ENCODE measurements around the gene MED25. TPM values are rescaled to one million over a fixed set of nuclear protein-coding genes. Genes with fewer than 3 reads are reported as not detected.

MED25 gene
- total RNA-seq, 4 donors from 2014 or later = 14.4 to 32.2 (median 19.6) TPM

DNA sequence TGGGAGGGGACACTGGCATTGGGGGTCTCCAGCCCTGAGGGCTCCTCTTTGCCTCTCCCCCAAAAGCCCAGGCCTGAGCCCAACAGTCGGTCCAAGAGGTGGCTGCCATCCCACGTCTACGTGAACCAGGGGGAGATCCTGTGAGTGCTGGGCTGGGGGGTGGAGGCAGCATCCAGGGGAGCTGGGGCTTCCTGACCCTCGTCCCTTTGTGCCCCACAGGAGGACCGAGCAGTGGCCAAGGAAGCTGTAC lies 39.7 kb downstream of the MED25 start:
- no peak for ATAC-seq (ENCODE audit: low FRiP score)
- DNase-seq (ENCODE audit: low spot score) = no peak
- TF ChIP-seq, protein P1, sequence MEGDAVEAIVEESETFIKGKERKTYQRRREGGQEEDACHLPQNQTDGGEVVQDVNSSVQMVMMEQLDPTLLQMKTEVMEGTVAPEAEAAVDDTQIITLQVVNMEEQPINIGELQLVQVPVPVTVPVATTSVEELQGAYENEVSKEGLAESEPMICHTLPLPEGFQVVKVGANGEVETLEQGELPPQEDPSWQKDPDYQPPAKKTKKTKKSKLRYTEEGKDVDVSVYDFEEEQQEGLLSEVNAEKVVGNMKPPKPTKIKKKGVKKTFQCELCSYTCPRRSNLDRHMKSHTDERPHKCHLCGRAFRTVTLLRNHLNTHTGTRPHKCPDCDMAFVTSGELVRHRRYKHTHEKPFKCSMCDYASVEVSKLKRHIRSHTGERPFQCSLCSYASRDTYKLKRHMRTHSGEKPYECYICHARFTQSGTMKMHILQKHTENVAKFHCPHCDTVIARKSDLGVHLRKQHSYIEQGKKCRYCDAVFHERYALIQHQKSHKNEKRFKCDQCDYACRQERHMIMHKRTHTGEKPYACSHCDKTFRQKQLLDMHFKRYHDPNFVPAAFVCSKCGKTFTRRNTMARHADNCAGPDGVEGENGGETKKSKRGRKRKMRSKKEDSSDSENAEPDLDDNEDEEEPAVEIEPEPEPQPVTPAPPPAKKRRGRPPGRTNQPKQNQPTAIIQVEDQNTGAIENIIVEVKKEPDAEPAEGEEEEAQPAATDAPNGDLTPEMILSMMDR (IDR thresholded peaks at IDR 0.05) = no peak

DNA sequence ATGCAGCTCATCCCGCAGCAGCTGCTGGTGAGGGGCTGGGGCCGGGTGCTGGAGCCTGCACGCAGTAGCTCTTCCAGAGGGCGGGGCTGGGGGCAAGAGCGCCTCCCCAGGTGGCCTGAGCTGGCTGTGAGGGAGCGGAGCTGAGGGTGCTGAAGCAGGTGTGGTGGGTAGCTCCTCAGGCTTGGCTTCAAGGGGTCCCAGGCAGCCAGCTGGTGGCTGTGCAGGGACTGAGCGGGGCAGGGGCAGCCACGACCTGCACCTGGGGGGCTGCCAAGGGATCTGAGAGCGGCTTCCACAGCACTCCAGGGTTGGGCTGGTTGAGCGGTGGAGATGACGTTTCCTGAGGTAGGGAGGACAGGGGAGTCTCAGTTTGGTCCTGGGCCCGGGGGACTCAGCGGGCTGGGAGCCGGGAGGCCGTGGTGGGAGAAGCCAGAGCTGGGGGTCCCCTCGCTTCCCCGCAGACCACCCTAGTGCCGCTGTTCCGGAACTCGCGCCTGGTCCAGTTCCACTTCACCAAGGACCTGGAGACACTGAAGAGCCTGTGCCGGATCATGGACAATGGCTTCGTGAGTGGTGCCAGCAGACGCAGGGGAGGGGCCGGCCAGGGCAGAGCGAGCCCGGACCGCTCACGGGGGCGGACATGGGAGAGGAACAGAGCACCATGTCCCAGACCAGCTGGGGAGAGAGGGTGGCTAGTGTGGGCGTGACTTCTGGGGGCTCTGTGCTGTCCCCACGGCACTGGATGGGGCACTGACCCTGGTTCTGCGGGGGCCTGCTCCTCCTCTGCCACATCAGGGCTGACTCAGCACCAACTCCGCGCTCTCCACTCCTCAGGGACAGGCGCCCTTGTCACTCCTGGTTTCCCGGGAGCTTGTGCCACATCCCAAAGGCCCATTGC lies 40.2 kb downstream of the MED25 start:
- TF ChIP-seq, protein P1 (IDR thresholded peaks at IDR 0.05) = no peak
- ATAC-seq (ENCODE audit: low FRiP score) (no peak), DNase-seq (ENCODE audit: low spot score) (no peak)

DNA sequence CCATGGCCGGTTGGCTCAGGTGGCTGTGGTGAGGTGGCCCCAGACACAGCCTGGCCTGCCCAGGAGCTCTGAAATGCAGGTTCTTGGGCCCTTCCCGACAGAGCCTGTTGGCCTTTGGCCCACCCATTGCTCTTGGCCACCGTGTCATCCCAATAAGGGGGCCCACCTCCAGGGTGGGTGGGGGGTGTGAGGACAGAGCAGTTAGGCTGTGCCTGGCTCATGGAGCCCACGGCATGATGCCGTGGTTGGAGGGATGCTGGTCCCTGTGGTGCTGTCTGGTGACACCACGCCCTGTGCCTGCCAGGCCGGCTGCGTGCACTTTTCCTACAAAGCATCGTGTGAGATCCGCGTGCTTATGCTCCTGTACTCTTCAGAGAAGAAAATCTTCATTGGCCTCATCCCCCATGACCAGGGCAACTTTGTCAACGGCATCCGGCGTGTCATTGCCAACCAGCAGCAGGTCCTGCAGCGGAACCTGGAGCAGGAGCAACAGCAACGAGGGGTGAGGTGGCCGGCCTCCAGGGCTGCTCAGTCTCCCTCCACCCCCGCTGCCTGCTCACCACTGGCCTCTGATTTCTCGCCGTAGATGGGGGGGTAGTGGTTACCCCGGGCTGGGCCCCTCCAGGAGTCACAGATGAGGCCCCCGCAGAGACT lies 41.7 kb downstream of the MED25 start:
- DNase-seq (ENCODE audit: low spot score) (no peak), ATAC-seq (ENCODE audit: low FRiP score) (no peak)
- TF ChIP-seq, protein P1 (IDR thresholded peaks at IDR 0.05) = no peak

DNA sequence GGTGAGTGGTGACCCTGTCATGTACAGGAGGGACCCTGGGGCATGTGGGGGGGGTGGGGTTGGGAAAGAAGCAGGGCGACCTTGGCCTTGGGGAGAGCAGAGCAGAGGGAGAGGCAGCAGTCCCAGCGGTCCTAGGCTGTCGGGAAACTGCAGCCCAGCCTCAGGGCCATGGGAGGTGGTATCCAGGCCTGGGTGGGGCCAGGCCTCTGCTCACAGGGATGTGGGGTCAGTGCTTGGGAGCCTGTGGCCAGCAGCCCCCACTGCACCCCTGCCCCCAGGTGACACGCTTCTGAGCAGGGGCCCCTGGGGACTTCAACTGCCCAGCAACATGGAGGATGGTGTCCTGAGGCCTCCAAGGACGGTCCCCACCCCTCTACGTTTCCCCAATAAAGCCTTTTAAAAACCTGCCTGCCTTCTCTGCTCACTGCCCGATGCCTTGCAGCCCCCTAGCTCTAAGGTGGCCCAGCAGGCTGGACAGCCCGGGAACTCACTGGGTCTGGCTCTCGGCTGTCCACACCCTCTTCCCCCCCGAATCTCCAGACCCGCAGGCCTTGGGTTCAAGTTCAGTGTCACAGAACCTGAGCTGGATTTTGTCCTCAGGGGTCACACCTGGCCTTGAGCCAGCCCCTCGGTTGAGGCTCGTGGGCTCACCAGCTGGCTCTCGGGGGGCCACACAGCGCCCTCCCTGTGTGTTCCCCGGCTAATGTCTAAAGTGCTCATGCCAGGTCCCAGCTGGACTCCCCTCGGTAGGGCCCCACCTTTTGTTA lies 42.4 kb downstream of the MED25 start:
- TF ChIP-seq, protein P1 (IDR thresholded peaks at IDR 0.05) = no peak
- DNase-seq (ENCODE audit: low spot score) (no peak), ATAC-seq (ENCODE audit: low FRiP score) (no peak)

DNA sequence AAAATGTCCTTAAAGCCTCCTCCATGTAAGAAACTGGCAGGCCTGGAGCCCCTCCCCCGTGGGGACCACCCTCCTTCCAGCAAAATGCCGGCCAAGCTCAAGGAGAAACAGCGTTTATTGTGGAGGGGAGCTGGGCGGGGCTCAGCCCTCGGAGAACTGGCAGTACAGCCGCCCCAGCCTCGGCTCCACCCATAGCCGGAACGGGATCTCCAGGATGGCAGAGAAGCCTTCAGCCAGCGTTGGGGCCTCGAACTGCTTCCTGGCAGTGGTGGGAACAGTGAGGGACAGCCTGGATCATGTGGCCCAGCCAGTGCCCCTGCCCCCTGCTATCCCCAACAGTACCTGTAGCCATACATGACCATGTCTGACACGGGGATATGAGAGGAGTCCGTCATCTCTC lies 43.0 kb downstream of the MED25 start:
- DNase-seq (ENCODE audit: low spot score) (no peak), ATAC-seq (ENCODE audit: low FRiP score) (no peak)
- TF ChIP-seq, protein P1 (IDR thresholded peaks at IDR 0.05) = no peak

DNA sequence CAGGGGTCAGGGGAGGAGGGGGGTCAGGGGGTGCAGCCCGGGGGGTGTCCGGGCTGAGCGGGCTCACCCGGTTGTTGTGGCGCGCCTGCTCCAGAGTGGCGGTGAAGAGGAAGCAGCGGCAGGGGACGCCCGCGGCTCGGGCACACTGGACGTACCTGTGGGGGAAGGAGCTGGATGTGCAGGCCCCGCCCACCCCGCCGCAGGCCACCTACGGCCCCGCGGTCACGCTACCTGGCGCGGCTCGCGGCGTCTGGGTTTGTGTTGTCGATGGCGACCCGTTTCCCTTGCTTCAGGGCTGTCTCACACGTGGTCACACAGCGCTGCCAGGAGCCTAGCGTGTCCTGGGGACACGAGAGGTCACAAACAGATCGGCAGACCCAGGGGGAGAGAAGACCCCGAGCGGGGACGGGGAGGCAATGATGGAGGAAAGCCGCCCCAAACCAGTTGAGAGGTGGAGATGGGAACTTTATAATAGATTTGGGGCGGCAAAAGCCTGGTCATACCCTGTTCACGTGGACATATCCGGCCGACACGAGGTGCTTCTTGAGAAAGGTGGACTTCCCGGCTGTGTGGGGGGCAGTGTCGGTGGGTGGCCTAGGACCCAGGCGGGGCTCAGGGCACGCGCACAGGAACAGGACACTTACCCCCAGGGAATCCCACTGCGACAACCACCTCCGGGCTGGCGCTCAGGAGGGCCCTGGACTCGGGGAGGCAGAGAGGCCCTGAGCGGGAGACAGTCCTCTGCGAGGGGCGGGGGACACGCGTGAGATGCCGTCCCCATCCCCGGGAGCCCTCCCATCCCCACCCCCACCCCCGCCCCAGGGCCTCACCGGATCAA lies 43.7 kb downstream of the MED25 start:
- ATAC-seq (ENCODE audit: low FRiP score) (no peak), DNase-seq (ENCODE audit: low spot score) (no peak)
- TF ChIP-seq, protein P1 (IDR thresholded peaks at IDR 0.05) = no peak

Measured in omental fat pad (tissue), 4 donors.